Measurements from ENCODE around the gene RSU1. TPM values are rescaled to one million over a fixed set of nuclear protein-coding genes. Genes with fewer than 3 reads are reported as not detected.

Gene RSU1
- 134 and 179 TPM in 2 replicates for total RNA-seq (2014; rRNA removed; shearing (Covaris generic))

DNA sequence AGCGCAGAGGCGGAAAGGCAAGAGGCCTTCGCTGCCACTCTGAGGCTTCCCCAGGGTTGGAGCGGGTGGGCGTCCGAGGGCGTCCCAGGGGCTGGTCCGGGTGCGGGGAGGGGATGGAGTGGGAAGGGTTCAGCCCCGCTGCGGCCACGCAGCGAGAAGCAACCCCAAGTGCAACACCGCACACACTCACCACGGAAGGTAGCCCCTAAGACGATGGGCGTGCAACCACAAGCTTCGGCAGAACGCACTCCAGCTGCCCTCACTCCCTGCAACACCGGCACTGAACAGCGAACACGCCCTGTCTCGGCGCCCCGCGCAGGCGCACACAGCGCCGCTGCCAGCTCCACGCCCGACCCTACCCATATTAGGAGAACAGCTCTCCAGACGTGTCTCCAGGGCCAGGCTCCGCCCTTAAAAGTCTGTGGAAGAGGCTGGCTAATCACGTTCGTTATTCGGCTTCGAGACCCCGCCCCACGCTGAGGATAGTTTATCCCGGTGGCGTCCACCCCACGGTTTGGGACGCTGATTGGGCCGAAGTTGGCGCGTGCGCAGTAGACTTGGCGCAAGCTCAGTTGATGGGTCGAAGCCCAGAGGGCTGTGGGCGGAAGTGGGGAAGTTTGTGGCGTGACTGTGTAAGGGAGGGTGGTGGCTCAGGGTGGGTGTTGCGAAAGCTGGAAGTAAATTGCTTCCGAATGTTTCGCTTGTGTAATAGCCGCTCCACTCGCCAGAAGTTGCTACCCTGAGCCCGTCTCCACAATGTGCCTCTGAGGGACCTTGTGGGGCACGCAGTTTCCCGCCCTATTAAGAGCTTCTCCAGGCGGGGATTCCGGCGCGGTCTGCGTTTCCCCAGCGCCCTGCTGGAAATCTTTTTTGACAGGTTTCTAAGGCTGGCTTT is at the start of gene RSU1:
Gene RSU1, minus strand, starts transcription at position 300 of the 895 bp plus-strand sequence. CDS start 343 bp downstream, outside the sequence.
- peak; percentile 99 to 100 for DNase-seq (ENCODE audit: low read depth in 1 of 2, low spot score in 2 of 2)
- peaks cover 3% of the 10 kb centered on the region; the same call in 1 of the 2 replicates for H3K9me3 ChIP-seq (replicated peaks)
- peaks cover 25% of the 10 kb centered on the region for H3K36me3 ChIP-seq
- H3K4me3 ChIP-seq, result peak within 1 kb of the TSS; percentile 47
- peaks cover 12% of the 10 kb centered on the region for H3K4me1 ChIP-seq (replicated peaks)
- H3K27ac ChIP-seq, result peak within 1 kb of the TSS; percentile 84
- H3K27me3 ChIP-seq (replicated peaks), result no peaks in the 10 kb centered on the region

DNA sequence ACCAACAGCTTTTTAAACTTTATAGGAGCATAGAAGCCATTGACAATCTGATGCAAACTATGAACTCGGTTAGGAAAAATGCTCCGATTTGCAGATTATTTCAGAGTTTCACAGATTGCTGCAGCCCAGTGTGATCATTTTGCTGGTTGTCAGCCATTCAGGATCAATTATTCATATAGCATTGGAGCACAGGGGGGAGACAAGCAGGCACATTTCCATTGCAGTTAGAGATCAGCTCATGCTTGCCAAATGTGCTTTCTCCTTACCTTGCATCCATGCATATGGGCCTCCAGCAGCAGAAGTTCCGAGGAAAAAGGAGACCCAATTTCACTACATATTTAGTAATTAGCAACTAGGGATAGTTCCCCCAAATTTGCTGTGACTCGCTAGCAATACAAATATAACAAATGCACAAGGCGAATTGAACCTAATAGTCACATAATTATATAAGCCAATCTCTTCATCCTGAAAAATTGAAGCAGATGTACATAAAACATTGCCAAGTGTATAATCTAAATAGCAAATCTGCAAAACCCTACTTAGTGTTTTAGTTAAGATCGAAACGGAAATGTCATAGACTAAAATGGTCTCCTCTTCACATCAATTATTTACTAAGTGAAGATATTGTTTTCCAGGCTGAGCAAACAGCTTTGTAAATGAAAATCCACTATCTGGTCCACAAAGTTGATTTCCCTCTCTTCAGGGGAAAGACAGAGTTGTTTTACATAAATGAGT is 49.5 kb upstream of the RSU1 start:
- H3K36me3 ChIP-seq, result no peaks in the 10 kb centered on the region
- H3K27ac ChIP-seq, result peak overlapping the region; percentile 18
- no peak overlapping the region for H3K4me3 ChIP-seq

DNA sequence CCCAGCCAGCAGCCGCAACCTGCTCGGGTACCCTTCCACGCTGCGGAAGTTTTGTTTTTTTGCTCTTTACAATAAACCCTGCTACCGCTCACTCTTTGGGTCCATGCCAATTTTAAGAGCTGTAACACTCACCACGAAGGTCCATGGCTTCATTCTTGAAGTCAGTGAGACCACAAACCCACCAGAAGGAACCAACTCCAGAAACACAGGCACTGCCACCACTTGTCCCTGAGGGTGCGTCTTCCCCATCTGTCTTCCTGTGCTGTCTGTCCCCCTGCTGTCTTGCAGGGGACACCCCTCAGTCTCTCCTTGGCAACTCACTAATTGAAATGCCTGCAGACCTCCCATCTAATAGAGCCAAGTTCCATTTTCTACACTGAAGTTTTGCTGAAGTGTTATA is 48.5 kb upstream of the RSU1 start:
- H3K27ac ChIP-seq, result no peak overlapping the region
- peaks cover 33% of the 10 kb centered on the region for H3K4me1 ChIP-seq (replicated peaks)
- H3K9me3 ChIP-seq (replicated peaks), result no peaks in the 10 kb centered on the region
- no peaks in the 10 kb centered on the region for H3K27me3 ChIP-seq (replicated peaks)
- H3K36me3 ChIP-seq, result no peaks in the 10 kb centered on the region
- no peak overlapping the region for H3K4me3 ChIP-seq
- DNase-seq (ENCODE audit: low read depth in 1 of 2, low spot score in 2 of 2), result no peak

More for the DNA sequence above, 49.5 kb upstream of the RSU1 start:
- no peaks in the 10 kb centered on the region for H3K9me3 ChIP-seq (replicated peaks)
- DNase-seq (ENCODE audit: low read depth in 1 of 2, low spot score in 2 of 2), result no peak
- H3K4me1 ChIP-seq (replicated peaks), result peaks cover 33% of the 10 kb centered on the region
- no peaks in the 10 kb centered on the region for H3K27me3 ChIP-seq (replicated peaks)

DNA sequence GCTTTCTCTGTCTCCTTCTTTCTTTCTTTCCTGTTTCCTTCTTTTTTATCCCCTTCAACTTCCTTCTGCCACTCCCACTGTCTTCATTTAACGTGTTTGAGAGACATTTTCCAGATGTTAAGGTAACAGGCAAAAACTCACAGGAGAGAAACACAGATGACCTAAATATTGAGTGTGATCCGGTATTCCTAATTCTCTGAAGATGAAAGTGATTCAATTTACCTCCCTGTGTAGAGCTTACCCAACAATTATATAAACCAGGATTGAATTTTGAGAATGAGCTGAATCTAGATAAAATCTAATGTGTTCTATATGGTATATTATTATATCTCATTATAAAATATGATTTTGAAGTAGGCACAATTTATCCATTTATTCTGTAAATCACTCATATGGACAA is 46.5 kb upstream of the RSU1 start:
- H3K9me3 ChIP-seq (replicated peaks), result no peaks in the 10 kb centered on the region

DNA sequence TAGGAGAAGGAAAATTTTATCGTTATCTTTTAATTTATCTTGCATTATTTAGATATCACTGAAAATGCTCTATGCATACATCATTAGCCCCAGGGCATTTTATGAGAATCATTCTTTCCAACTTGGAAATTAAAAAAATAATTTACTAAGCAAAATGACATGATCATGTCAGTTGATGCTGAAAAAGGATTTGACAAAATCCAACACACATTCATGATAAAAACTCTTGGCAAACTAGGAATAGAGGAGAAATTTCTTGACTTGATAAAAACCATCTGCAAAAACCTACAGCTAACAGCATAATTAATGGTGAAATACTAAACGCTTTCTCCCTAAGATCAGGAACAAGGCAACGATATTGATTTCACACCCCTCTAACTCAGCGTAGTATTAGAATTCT is 40.2 kb upstream of the RSU1 start:
- H3K36me3 ChIP-seq, result no peaks in the 10 kb centered on the region
- H3K27ac ChIP-seq, result no peak overlapping the region
- H3K4me1 ChIP-seq (replicated peaks), result peaks cover 7% of the 10 kb centered on the region; the same call in 1 of the 2 replicates
- H3K27me3 ChIP-seq (replicated peaks), result no peaks in the 10 kb centered on the region
- H3K9me3 ChIP-seq (replicated peaks), result no peaks in the 10 kb centered on the region
- no peak for DNase-seq (ENCODE audit: low read depth in 1 of 2, low spot score in 2 of 2)
- no peak overlapping the region for H3K4me3 ChIP-seq

More for the DNA sequence above, 46.5 kb upstream of the RSU1 start:
- DNase-seq (ENCODE audit: low read depth in 1 of 2, low spot score in 2 of 2), result no peak
- H3K4me3 ChIP-seq, result no peak overlapping the region
- no peak overlapping the region for H3K27ac ChIP-seq
- no peaks in the 10 kb centered on the region for H3K36me3 ChIP-seq
- peaks cover 22% of the 10 kb centered on the region for H3K4me1 ChIP-seq (replicated peaks)
- no peaks in the 10 kb centered on the region for H3K27me3 ChIP-seq (replicated peaks)

DNA sequence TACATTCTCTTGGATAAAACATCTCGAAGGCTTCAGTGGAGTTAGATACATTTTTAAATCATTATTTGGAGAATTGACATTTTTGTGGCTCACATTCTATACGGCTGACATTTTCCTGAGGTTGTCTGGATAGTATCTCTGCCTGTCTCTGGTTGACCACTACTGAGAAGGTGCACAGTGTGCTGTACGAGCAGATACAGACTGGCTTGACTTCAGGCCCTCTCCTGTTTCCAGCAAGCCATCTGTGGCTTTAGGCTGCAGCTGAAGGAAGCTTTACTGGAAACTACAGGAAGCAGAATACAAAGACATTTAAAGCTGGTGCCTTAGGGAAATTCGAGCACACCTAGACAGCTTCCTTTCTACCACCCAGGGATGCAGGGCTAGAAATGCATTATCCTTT is 39.3 kb upstream of the RSU1 start:
- Histone ChIP-seq H3K9me3 (replicated peaks) (no peaks in the 10 kb centered on the region), H3K27me3 (replicated peaks) (no peaks in the 10 kb centered on the region), H3K36me3 (no peaks in the 10 kb centered on the region), H3K27ac (no peak overlapping the region), H3K4me3 (no peak overlapping the region), H3K4me1 (replicated peaks) (peaks cover 7% of the 10 kb centered on the region; the same call in 1 of the 2 replicates)
- no peak for DNase-seq (ENCODE audit: low read depth in 1 of 2, low spot score in 2 of 2)

DNA sequence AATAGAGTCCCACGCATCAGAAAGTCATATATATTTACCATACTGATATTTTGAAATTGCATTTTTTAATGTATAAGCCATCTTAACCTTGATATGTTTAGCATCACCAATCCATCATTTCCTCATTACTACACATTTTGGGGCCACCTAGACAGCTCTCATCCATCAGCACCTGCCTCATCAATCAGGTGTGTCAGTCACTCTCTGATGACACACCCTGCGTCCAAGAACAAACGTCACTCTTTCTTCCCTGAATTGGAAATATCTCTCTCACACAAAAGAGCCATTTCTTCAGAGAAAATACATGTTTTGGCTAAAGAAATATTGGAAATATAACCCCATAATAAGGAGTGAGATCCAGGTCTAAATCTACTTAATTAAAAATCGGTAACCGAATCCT is 38.9 kb upstream of the RSU1 start:
- H3K4me1 ChIP-seq (replicated peaks), result peaks cover 7% of the 10 kb centered on the region; the same call in 1 of the 2 replicates
- no peaks in the 10 kb centered on the region for H3K9me3 ChIP-seq (replicated peaks)
- DNase-seq (ENCODE audit: low read depth in 1 of 2, low spot score in 2 of 2), result no peak
- H3K27ac ChIP-seq, result no peak overlapping the region
- H3K36me3 ChIP-seq, result no peaks in the 10 kb centered on the region
- H3K4me3 ChIP-seq, result no peak overlapping the region
- no peaks in the 10 kb centered on the region for H3K27me3 ChIP-seq (replicated peaks)

DNA sequence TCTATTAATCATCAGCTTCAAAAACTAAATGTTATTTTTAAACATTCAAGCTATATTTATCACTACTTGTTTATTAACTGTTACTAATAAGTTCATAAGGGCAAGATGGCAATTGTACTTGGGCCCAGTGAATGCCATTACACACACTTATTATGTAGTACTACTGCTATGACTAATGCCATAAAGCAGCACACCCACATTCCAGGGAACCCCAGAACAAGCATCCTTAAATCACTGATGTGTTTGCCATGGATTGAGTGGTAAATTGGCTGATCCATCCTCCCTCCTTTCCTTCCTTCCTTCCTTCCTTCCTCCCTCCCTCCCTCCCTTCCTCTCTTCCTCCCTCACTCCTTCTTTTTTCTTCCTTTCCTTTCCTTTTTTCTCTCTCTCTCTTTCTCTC is 37.4 kb upstream of the RSU1 start:
- DNase-seq (ENCODE audit: low read depth in 1 of 2, low spot score in 2 of 2), result no peak
- Histone ChIP-seq H3K36me3 (no peaks in the 10 kb centered on the region), H3K27ac (no peak overlapping the region), H3K4me1 (replicated peaks) (peaks cover 7% of the 10 kb centered on the region; the same call in 1 of the 2 replicates), H3K4me3 (no peak overlapping the region), H3K9me3 (replicated peaks) (no peaks in the 10 kb centered on the region), H3K27me3 (replicated peaks) (no peaks in the 10 kb centered on the region)

DNA sequence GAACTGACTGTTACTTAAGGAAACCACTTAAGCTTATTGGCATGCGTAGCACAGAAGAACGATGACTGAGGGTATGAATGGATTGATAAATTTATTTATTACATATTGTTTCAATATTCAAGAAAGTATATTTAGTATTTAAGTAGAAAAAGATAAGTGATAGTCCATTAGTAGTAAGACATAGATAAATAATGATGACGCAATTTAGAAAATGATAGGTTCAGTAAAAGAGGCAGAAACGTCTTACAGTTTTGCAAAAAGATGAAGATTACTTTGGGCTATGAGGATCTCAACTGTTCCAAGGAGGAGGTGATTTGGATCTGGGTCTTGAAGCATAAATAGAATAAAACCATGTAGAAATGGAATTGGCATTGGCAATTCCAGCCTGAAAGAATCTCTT is 36.6 kb upstream of the RSU1 start:
- H3K27me3 ChIP-seq (replicated peaks), result no peaks in the 10 kb centered on the region
- peaks cover 12% of the 10 kb centered on the region for H3K4me1 ChIP-seq (replicated peaks)
- H3K27ac ChIP-seq, result no peak overlapping the region
- H3K4me3 ChIP-seq, result no peak overlapping the region
- H3K9me3 ChIP-seq (replicated peaks), result no peaks in the 10 kb centered on the region
- no peak for DNase-seq (ENCODE audit: low read depth in 1 of 2, low spot score in 2 of 2)
- no peaks in the 10 kb centered on the region for H3K36me3 ChIP-seq

DNA sequence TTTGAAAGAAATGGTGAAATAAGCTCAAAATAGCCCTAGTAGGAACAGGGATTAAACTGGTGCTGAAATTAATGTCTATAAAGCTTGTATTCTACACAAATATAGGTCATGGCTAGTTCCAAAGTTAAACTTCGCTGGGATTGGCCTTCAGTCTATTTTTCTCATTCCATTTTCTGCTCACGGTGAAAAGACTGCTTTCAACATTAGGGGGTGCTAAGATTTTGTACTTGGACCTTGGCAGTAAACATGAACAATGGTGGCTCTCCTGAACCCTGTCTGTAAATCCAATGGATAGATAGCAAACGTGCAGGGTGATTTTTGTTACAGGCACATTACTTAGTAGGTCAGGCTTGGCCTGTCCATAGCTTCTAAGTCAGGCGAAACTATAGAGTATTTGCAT is 36.0 kb upstream of the RSU1 start:
- no peaks in the 10 kb centered on the region for H3K9me3 ChIP-seq (replicated peaks)
- no peaks in the 10 kb centered on the region for H3K27me3 ChIP-seq (replicated peaks)
- H3K4me1 ChIP-seq (replicated peaks), result peaks cover 16% of the 10 kb centered on the region
- H3K4me3 ChIP-seq, result no peak overlapping the region
- H3K27ac ChIP-seq, result no peak overlapping the region
- no peaks in the 10 kb centered on the region for H3K36me3 ChIP-seq
- peak in 1 of 2 experiments; percentile 55 for DNase-seq (ENCODE audit: low read depth in 1 of 2, low spot score in 2 of 2)

DNA sequence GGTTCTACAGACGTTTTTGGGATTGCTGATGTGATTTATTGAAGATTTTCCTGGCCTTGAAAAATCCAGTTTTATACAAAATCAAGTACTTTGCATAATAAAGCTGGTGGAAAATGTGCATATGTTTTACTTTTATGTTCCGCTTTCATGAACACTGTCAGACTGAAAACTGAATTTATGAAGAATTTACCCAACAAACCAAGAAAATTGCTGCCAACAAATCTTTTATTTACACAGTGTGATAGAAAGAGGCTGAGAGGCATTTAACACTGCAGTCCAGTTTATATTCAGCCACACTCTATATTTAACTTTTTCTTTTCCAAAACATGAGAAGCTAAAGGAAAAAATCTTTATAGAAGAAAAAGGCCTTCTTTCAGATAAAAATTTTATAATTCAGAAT is 35.4 kb upstream of the RSU1 start:
- no peak for DNase-seq (ENCODE audit: low read depth in 1 of 2, low spot score in 2 of 2)
- peaks cover 16% of the 10 kb centered on the region for H3K4me1 ChIP-seq (replicated peaks)
- no peak overlapping the region for H3K4me3 ChIP-seq
- H3K9me3 ChIP-seq (replicated peaks), result no peaks in the 10 kb centered on the region
- no peaks in the 10 kb centered on the region for H3K36me3 ChIP-seq
- no peaks in the 10 kb centered on the region for H3K27me3 ChIP-seq (replicated peaks)
- no peak overlapping the region for H3K27ac ChIP-seq

DNA sequence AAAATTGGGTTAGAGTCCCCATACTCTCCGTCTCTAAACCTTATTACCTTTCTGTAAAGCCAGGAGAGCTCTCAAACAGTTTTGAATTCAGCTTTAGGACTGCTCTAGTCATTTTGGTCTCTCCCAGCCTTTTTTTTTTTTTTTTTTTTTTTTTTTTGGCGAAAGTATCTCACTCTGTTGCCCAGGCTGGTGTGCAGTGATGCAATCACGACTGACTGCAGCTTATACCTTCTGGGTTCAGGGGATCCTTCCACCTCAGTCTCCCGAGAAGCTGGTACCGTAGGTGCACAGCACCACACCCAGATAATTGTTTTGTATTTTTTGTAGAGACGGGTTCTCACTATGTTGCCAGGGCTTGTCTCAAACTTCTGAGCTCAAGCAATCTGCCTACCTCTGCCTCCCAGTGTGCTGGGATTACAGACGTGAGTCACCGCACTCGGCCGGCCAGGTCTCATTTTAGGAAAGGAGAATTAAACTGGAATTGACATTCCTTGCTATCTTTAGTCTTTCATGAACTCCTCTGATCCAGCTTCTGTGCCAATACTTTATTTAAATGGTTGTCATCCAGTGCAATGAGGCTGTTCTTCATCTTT is 31.4 kb upstream of the RSU1 start:
- H3K27me3 ChIP-seq (replicated peaks), result no peaks in the 10 kb centered on the region
- H3K9me3 ChIP-seq (replicated peaks), result no peaks in the 10 kb centered on the region
- H3K4me1 ChIP-seq (replicated peaks), result peaks cover 23% of the 10 kb centered on the region
- no peaks in the 10 kb centered on the region for H3K36me3 ChIP-seq
- no peak overlapping the region for H3K4me3 ChIP-seq
- no peak overlapping the region for H3K27ac ChIP-seq
- DNase-seq (ENCODE audit: low read depth in 1 of 2, low spot score in 2 of 2), result peak; percentile 27 to 57

DNA sequence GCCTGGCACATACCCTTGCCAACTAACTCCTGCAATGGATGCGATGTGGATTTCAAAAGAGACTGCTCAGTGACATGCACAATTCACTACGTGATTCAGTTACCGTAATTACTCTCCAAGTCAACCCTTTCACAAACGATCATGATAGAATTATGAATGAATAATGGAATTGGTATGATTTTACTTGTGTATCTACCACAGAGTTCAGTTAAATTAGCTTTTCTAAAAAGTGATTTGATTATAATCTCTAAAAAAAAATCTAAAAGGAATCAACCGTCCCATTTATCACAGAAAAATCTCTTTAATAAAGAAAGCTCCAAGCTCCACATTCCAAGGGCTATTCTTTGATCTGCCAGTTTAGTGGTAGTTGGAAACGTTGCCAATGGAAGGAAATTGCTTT is 30.4 kb upstream of the RSU1 start:
- Histone ChIP-seq H3K36me3 (no peaks in the 10 kb centered on the region), H3K4me1 (replicated peaks) (peaks cover 23% of the 10 kb centered on the region), H3K9me3 (replicated peaks) (no peaks in the 10 kb centered on the region), H3K27me3 (replicated peaks) (no peaks in the 10 kb centered on the region), H3K27ac (no peak overlapping the region), H3K4me3 (no peak overlapping the region)
- no peak for DNase-seq (ENCODE audit: low read depth in 1 of 2, low spot score in 2 of 2)

DNA sequence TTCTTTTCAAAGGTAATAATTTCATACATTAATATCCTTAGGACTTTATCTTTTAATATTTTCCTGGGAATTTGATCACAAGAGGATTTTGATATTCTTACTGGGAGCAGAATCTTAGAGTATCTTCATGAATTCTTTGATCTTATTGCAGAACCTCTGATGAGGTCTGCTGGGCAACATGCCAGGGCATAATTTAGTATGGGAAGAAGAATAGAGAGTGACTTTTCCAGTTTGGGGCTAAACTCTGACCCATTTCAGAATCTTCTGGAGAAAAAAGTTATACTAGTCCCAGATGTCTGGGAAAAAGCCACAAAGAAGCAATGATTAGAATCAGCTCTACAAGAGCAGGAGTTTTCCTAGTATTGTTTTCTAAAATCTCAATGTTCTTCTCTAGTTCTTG is 28.0 kb upstream of the RSU1 start:
- no peaks in the 10 kb centered on the region for H3K27me3 ChIP-seq (replicated peaks)
- no peaks in the 10 kb centered on the region for H3K9me3 ChIP-seq (replicated peaks)
- H3K4me1 ChIP-seq (replicated peaks), result peaks cover 23% of the 10 kb centered on the region
- H3K36me3 ChIP-seq, result no peaks in the 10 kb centered on the region
- DNase-seq (ENCODE audit: low read depth in 1 of 2, low spot score in 2 of 2), result no peak
- H3K27ac ChIP-seq, result no peak overlapping the region
- H3K4me3 ChIP-seq, result no peak overlapping the region

Data from SJSA1 (cell line).